ENCODE measurements around the gene A2M.

DNA sequence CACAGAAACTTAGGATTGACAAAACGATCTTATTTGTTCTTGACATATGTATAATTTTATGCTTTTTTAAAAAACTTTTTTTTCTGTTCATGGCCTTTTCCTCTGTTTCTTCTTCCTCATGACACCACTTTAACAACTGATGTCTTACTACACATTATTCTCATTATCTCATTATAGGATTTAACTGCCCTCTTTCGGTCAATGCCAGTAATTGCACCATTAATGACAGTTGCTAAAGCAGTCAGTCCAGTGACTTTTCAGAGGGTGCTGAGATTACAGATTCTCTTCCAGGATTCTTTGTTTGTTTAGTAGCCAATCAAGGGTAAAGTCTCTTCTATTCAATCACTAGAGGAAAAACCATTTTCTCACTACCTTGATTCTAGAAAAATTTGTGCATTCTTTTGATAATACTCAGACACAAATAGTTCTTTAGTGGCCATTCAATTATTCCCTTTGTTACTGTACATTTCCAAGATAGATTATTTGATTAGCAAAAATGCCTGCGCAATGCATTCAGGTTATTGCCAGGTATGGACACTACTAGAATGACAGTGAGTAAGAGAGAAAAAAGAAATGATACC, 76.2 kb downstream of the A2M start:
- no peak for TF ChIP-seq POLR2AphosphoS5 (IDR thresholded peaks at IDR 0.05; ENCODE audit: low read depth)
- TF ChIP-seq, protein P1, sequence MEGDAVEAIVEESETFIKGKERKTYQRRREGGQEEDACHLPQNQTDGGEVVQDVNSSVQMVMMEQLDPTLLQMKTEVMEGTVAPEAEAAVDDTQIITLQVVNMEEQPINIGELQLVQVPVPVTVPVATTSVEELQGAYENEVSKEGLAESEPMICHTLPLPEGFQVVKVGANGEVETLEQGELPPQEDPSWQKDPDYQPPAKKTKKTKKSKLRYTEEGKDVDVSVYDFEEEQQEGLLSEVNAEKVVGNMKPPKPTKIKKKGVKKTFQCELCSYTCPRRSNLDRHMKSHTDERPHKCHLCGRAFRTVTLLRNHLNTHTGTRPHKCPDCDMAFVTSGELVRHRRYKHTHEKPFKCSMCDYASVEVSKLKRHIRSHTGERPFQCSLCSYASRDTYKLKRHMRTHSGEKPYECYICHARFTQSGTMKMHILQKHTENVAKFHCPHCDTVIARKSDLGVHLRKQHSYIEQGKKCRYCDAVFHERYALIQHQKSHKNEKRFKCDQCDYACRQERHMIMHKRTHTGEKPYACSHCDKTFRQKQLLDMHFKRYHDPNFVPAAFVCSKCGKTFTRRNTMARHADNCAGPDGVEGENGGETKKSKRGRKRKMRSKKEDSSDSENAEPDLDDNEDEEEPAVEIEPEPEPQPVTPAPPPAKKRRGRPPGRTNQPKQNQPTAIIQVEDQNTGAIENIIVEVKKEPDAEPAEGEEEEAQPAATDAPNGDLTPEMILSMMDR (conservative IDR thresholded peaks at IDR 0.05; ENCODE audit: low read depth in 2 of 2): peak; percentile 77 to 90
- TF ChIP-seq EZH2phosphoT487 (IDR thresholded peaks at IDR 0.05; ENCODE audit: unreplicated experiment): no peak
- no peak for TF ChIP-seq EZH2 (IDR thresholded peaks at IDR 0.05; ENCODE audit: low read depth, unreplicated experiment)
- TF ChIP-seq CREB1 (CRISPR knock-in tag; IDR thresholded peaks at IDR 0.05; ENCODE audit: low read depth): no peak
- TF ChIP-seq, protein P2, sequence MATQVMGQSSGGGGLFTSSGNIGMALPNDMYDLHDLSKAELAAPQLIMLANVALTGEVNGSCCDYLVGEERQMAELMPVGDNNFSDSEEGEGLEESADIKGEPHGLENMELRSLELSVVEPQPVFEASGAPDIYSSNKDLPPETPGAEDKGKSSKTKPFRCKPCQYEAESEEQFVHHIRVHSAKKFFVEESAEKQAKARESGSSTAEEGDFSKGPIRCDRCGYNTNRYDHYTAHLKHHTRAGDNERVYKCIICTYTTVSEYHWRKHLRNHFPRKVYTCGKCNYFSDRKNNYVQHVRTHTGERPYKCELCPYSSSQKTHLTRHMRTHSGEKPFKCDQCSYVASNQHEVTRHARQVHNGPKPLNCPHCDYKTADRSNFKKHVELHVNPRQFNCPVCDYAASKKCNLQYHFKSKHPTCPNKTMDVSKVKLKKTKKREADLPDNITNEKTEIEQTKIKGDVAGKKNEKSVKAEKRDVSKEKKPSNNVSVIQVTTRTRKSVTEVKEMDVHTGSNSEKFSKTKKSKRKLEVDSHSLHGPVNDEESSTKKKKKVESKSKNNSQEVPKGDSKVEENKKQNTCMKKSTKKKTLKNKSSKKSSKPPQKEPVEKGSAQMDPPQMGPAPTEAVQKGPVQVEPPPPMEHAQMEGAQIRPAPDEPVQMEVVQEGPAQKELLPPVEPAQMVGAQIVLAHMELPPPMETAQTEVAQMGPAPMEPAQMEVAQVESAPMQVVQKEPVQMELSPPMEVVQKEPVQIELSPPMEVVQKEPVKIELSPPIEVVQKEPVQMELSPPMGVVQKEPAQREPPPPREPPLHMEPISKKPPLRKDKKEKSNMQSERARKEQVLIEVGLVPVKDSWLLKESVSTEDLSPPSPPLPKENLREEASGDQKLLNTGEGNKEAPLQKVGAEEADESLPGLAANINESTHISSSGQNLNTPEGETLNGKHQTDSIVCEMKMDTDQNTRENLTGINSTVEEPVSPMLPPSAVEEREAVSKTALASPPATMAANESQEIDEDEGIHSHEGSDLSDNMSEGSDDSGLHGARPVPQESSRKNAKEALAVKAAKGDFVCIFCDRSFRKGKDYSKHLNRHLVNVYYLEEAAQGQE (IDR thresholded peaks at IDR 0.05; ENCODE audit: unreplicated experiment): no peak
- TF ChIP-seq, protein P3, sequence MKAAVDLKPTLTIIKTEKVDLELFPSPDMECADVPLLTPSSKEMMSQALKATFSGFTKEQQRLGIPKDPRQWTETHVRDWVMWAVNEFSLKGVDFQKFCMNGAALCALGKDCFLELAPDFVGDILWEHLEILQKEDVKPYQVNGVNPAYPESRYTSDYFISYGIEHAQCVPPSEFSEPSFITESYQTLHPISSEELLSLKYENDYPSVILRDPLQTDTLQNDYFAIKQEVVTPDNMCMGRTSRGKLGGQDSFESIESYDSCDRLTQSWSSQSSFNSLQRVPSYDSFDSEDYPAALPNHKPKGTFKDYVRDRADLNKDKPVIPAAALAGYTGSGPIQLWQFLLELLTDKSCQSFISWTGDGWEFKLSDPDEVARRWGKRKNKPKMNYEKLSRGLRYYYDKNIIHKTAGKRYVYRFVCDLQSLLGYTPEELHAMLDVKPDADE (IDR thresholded peaks at IDR 0.05): no peak
- no peak for TF ChIP-seq JUNB (IDR thresholded peaks at IDR 0.05; ENCODE audit: unreplicated experiment)

Measured in GM23338 (cell line).